Activated CD4-positive, alpha-beta T cell treated with anti-CD3 and anti-CD28 coated beads for 1 hour (primary cell): ENCODE measurements around the gene PAK1IP1.
A peak's percentile ranks its signal among the peaks of the same experiment; 100 is the strongest.
"Not testable (repeated sequence)": the region's sequence is repeated elsewhere in the genome, so short reads cannot be mapped to it uniquely, and the experiment has no call there.

ENCODE experiments used
- DNase-seq: peaks from one replicate; pipeline ENCODE4 v3.0.0-alpha.2; 2020

The PAK1IP1 gene

DNA sequence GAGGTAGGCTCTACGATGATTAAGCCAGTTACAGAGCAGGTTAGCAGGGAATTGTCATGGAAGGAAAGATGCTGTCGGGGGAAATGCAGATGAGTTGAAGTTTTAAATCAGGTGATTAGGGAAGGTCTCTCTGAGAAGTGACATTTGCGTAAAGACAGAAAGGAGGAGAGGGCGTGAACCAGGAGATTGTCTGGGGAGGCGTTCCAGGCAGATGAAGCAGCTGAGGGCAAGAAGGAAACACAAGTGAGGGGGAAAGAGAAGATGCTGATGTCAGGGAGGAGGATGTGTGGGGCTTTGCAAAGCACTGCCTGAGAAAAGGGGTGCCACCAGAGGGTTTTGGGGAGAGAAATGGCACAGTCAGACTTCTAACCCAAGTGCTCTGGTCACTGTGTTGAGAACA is 50.3 kb downstream of the PAK1IP1 start:
- no peak for DNase-seq

DNA sequence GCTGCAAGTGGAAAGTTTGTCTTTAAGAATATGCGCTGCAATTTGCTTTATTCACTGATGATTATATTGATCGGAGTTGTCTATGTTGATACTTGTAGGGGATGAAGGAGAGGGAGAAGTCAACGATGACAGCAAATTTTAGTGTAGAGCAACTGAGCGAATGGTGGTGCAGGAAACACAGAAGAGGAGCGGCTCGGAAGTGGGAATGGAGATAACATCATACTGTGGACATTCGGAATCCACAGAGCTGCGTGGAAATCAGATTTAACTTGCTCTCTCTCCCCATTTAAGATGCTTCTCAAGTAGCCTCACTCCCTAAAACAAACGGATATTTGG is 52.1 kb downstream of the PAK1IP1 start:
- DNase-seq, result no peak

DNA sequence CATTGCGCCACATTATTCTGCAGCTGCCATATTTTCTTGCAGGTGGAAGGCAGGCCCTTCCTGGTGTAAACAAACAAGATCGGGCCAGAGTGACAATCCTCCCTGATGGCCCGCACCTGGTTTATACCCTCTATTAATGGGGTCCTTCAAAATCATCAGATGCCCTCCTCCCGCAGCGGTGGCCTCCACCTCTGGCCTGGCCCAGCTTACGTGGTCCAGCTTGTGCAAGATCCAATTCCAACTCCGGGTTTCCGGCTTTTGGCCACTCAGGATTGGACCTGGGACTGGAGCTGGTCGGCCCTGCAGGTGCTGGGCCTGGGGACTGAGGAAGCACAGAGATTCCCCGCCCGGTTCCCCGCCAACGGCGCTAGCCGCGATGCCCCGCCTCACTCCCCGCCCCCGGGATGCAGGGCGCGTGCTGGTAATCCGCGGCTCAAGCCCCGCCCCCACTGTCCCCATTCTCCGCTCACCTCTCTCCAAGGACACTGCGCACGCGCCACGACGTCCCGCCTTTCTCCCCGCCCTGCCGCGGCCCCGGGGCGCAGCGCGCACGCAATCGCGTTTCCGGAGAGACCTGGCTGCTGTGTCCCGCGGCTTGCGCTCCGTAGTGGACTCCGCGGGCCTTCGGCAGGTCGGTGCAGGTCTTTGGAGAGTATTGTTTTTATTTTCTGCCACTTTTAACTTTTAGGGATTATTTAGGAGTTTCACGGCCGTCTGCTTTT is 52.6 kb downstream of the PAK1IP1 start, which contains the start of gene TMEM14B:
TSS of gene TMEM14B (plus strand) at position 555 of the 722 bp plus-strand sequence. CDS start 1,441 bp downstream, outside the sequence.
- peak; percentile 99 for DNase-seq

DNA sequence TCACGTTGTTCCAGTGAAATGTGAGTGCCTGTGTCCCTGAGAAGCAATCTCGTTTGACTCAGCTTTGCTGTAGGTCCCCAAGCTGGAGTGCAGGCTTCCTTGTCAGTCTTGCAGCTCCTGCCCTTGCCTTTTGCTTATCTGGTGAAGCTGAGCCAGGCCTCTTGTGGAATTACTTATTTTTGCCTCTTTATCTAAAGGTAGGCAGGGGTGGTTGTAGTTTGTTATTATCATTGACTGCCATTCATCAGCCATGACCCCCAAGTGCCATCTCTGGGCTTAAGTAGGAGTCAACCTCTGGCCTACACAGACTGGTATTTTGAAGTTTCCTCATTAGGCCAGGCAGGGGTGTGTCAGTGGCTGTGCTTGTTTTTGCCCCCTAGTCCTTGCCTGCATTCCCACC is 55.0 kb downstream of the PAK1IP1 start:
- no peak for DNase-seq

DNA sequence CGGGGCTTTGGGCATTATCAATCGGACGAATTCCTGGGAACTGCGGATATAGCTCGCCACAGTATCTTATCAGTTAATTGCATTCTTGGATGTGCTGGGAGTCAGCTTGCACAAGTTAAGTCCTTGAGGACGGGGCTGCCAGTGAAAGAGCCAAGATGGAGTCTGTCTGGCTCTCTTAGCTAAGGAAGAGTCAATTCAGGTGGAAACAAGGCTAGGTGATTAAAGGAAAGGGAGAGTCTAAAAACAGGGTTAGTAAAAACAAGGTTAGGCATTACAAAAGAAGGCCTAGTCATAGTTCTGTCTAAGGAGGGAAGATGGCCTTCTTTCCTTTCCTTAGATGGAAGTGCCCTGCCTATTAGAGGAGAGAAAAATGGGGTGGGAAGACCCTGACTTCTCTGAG is 55.8 kb downstream of the PAK1IP1 start:
- not testable (repeated sequence) for DNase-seq

DNA sequence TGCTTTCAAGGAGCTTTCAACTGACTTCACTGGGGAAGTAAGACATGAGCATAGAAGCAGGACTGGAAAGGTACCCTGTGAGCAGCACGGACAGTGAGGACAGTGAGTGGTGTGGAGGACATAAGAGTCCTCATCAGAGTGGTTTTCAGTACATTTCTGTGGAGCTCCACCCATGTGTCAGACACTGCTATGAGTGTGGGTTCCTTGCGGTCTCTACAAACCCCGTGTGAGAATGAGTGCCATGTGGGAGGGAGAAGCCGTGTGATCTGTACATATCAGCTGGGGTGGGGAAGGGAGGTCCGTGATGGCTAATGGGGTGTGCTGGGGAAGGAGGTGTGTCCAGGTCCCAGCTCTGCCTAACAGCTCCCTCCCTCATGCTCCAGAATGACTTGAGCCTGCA is 57.0 kb downstream of the PAK1IP1 start:
- not testable (repeated sequence) for DNase-seq

DNA sequence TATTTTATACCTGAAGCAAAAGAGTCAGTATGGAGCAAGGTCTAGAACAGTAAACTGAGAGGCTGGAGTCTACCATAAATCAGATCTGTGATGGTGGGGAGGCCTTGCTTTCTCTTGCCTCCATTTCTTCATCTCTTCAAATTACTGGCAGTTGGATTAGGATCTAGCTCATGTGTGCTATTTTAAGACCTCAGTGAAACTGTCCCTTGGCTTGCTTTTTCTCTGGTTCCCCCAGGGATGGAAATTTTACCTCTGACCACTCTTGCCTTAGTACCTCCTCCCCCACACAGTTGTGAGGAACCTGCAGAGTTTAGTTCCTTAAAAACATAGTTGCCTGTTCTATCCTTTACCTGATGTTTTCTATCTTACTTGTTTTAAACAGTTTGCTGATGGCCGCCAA is 61.3 kb downstream of the PAK1IP1 start:
- DNase-seq, result no peak
